Stimulated activated CD4-positive, alpha-beta T cell treated with anti-CD3 and anti-CD28 coated beads, Interleukin-1b, Interleukin-23, amount 100 ng/mL, for 1 hour (primary cell): Measurements from ENCODE around the gene LMAN1L.
A peak's percentile ranks its signal among the peaks of the same experiment; 100 is the strongest.

Source experiments
- DNase-seq, 2 donors: peaks; one replicate each; pipeline ENCODE4 v3.0.0-alpha.2; 2020; ENCODE audit warnings: low read depth in 2 of 2

LMAN1L gene

GRCh38 chr15:74812533-74812932 is at the start of gene LMAN1L:
Gene LMAN1L (plus strand): TSS chr15:74812835. CDS start chr15:74812855, 20 bp downstream.
- no peak for DNase-seq

DNA sequence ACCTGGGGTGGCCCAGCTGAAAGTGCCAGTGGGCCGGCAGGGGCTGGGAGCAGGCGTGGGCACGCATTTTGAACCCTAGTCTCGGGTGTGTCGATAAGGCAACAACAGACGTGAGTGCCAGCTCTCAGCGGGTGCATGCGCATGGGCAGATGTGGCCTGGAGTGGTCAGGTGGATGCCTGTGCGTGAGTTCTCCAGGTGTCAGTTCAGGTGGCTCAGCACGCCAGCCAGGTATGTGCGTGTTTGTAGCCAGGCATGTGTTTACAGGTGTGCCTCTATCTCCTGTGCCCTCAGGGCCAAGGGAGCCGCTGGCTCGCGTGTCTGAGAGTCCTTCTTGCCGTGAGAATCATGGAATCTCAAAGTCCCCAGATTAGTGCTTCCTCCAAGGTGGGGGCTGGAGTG is 49.2 kb upstream of the LMAN1L start:
- no peak for DNase-seq

- DNase-seq: no peak
These were observed 45.2 kb upstream of the LMAN1L start for GRCh38 chr15:74767167-74768098.

- DNase-seq: no peak
These were observed 44.4 kb upstream of the LMAN1L start for GRCh38 chr15:74768099-74768770.

DNA sequence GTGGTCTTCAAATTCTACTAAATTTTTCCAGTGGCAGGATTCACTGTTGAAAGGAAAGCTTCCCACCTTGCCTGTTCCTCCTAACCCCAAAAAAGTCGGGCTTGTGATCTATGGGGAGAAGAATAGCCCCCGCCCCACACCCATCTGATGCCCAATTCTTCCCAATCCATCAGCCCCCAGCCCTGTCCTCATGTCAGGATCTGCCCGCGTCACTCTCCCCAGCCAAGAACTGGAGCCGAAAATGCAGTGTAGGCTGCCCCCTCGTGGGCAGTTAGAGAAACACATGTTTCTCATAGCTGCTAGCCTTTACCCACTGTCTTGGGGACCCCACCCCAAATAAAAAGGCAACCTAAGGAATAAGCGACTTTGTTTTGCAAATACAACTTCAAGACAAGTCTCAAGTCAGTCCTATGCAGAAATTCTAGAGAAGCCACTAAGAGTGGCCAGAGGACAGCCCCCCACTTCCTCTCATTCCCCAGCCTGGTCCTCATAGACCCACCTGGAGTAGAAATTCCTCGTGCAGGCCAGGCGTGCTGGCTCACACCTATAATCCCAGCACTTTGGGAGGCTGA is 43.8 kb upstream of the LMAN1L start:
- DNase-seq: no peak

DNA sequence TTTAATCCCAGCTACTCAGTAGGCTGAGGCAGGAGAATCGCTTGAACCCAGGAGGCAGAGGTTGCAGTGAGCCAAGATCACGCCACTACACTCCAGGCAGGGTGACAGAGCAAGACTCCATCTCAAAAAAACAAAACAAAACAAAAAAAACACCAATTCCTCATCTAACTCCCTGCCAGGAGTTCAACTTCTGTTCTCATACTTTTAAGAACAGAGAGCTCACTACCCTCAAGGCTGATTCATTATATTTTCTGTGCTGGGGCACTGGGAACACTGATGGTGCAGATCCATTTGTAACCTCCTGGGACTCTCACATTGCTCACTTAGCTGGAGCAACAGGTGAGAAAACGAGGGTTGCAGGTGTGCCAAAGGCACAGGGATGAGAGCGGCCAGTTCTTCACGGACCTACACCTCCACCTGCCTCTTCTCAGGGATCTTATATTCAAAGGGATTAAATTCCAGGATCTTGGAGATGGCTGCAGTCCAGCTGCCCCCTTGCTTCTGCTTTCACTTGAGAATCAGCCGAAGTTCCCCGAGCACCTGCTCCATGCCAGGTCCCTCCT is 43.1 kb upstream of the LMAN1L start:
- no peak for DNase-seq

- DNase-seq: no peak
These were observed 42.3 kb upstream of the LMAN1L start for GRCh38 chr15:74770211-74770903.

DNA sequence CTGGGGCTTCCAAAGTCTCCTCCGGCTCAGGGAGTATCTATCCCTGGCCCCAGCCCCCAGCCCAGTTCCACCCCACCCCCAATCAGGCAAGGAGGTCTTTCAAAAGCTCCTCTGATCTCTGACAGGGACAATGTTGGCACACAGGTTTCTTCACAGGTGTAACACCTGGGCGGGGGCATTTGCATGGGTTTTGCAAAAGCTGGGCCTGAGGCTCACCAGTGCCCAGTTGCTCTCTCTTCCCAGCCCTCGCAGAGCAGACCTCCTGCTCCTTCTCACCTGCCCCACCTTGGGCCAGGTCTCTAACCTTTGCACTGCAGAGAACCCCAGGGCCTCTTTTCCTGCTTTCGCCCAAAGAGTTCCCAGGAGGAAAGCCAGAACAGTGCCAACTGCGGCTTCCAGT is 39.3 kb upstream of the LMAN1L start:
- DNase-seq: no peak

DNA sequence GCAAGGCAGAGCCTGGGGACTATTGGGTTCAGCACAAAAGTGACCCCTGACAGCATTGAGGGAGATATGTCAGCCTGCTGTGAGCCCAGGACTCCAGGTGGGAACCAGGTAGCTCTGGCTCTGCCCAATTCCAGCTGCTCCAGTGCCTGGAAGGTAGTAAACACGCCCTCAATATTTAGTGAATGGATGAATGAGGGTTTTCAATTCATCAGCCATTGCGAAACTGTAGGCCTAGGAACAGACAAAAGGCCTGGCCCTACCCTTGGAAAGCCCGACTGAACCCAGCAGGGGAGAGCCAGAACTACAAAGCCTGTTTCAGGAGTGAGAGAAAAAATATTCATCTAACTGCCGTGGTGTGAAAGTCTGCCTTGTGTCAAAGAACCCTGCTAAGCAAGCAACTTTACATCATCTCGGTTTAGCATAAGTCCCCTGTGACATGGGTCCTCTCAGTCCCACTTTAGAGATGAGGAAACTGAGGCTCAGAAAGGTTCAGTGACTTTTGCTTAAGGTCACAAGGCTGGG is 38.8 kb upstream of the LMAN1L start:
- DNase-seq: no peak

DNA sequence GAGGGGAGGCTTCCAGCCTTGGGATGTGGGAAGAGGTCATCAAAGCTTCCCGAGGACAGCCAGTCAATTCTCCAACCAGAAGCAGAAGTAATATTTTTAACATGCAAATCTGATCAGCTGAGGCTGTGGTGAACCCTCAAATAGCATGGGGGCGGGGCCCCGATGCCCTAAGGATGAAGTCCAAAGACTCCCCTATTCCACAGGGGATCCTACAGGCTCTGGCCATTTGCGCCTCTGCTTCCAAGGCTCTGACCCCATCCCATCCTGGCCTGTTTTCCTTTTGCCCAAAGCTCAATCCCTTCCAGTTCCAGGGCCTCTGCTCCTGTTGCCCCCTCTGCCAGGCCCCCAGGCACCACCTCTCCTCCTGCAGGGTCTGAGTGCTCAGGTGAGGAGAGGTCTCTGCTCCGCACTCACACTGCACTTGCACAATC is 37.5 kb upstream of the LMAN1L start:
- DNase-seq: no peak

DNA sequence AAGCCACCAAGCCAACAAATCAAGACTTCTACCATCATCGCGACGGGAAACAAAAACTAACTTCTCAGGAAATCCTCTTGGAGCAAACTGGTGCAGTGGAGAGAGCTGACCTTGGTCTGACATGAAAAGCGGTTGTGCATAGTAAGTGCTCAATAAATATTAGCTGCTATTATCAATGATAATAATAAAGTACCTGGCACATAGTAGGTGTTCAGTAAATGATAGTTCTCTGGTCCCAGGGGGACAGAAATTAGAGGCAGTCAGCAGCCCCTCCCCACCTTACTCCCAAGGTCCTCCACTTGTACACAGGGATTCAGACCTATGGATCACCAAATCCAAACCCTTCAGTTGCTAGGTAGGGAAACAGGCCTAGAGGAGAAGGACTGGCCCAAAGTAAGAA is 36.7 kb upstream of the LMAN1L start:
- DNase-seq: no peak

GRCh38 chr15:74776821-74777768 is 35.5 kb upstream of the LMAN1L start:
- DNase-seq: no peak

GRCh38 chr15:74777769-74778598 is 34.7 kb upstream of the LMAN1L start:
- no peak for DNase-seq

- DNase-seq: no peak
These were observed 34.0 kb upstream of the LMAN1L start for GRCh38 chr15:74778599-74778970.

- DNase-seq: no peak
These were observed 33.4 kb upstream of the LMAN1L start for GRCh38 chr15:74779162-74779648.

DNA sequence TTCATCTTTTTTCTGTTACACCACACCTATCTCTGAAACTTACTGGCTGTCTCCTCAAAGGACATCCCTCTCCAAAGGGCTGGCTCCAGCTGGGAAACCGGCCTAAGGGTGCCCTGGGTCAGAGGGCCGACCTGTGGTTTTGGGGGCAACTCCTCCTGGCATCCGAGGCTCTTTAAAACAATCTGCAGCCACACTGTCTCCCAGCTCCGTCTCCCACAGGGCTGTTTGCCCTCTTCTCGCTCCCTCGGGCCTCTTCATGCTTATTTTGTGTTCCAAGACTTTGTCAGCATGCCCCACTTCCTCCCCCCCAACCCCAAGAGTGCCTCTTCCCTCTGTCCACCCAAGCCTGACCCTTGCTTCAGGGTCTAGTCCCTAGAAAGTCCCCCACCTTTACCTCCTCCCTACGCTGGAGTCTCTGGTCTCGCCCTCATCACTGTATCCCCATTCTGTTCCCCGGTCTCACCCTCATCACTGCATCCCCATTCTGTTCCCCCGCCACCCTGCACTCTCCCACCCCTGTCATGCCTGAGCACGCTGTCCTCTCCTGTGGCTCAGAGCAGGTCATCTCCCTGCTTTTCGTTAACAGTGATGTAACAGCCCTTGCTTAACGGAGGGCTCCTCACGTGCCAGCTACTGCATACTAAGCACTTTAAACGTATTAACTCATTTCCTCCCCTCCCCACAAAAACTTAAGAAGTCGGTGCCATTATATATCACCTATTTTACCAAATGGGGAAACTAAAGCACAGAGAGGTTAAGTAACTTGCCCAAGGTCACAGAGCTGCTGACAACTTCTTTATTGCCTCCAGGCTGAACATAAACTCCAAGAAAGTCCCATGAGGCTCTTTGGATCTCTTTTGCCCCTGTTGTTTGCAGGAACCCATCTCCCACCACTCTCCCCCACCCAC is 31.9 kb upstream of the LMAN1L start:
- DNase-seq: no peak

DNA sequence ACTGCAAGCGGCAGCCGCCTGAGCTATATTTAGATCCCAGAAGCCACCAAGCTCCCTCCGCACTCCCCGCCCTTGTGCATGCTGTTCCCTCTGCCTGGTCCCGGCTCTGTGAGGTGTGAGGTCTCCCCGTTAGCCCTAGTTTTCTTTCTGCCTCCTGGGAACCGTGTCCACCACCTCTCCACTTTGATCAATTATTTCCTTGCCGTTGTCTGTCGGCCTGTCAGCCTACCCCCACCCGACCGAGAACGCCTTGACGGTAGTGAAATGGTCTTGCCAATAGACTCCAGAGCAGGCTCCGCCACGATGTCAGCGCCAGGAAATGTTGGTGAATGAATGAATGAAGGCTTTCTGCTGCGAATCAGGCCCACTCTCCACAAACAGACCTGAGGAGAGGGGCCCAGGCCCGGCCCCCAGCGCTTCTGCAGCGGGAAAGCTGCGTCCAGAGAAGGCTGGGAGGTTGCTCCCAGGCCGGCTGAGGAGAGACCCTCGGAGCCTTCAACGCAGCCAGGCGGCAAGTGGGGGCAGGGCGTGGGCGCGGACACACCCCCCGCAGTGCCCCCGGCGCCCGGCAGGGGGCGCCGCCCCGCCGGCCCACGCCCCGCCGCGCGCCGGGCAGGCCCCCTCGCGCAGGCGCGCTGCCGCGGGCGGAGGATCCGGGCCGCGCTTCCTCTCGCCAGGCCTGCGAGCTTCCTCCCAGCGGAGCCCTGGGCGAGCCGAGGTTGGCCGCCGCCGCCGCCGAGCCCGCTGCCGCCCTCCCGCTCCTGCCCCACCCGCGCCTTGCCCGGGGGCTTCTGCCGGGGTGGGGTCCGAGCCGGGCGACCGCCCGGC is 31.0 kb upstream of the LMAN1L start, which contains the start of gene CSK:
Gene CSK (plus strand): TSS at position 650 of the 828 bp plus-strand sequence. CDS start 16,218 bp downstream, outside the sequence.
- DNase-seq: peak in 1 of 2 donors; percentile 61
